OCI-LY1 (cell line): ENCODE data around the gene EDN2.

ENCODE experiments used
- CTCF ChIP-seq: fragments of 200-600 bp; sonication (generic), shearing (Covaris generic); IDR thresholded peaks from 2 replicates; pipeline ENCODE4 v1.5.1; 2017; ENCODE audit warnings: mild to moderate bottlenecking, antibody characterized with exemption, low read length, moderate library complexity, mixed read lengths
- EZH2 ChIP-seq: fragments of 200-600 bp; sonication (generic), shearing (Covaris generic); IDR thresholded peaks from 2 replicates; pipeline ENCODE4 v1.8.0; 2017; ENCODE audit warnings: borderline replicate concordance, mixed run types, mild to moderate bottlenecking, antibody characterized with exemption, low read length, moderate library complexity, mixed read lengths

GRCh38 chr1:41524676-41525675, 40.5 kb upstream of the EDN2 start:
- TF ChIP-seq CTCF (no peak), EZH2 (no peak)
